ENCODE results near the gene CFAP119.

Gene CFAP119

GRCh38 chr16:30737794-30738648 lies 23.8 kb downstream of the CFAP119 start:
- no peak for DNase-seq

DNA sequence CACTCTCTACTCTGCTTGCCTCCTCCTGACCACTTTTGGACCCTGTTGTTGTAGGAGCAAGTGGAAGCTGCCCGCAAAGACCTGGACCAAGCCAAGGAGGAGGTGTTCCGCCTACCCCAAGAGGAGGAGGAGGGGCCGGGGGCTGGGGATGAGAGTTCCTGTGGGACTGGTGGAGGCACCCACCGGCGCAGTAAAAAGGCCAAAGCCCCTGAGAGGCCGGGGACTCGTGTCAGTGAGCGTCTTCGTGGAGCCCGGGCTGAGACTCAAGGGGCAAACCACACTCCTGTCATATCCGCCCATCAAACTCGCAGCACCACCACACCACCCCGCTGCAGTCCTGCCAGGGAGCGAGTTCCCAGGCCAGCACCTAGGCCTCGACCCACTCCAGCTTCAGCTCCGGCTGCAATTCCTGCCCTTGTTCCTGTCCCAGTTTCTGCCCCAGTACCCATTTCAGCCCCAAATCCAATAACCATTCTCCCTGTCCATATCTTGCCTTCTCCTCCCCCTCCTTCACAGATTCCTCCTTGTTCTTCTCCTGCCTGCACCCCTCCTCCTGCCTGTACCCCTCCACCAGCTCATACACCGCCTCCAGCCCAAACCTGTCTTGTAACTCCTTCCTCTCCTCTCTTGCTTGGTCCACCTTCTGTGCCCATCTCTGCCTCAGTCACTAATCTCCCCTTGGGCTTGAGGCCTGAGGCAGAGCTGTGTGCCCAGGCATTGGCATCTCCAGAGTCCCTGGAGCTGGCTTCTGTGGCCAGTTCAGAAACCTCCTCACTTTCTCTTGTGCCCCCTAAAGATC lies 24.7 kb downstream of the CFAP119 start:
- no peak for DNase-seq

GRCh38 chr16:30731411-30731810 lies 30.5 kb downstream of the CFAP119 start:
- no peak for DNase-seq

DNA sequence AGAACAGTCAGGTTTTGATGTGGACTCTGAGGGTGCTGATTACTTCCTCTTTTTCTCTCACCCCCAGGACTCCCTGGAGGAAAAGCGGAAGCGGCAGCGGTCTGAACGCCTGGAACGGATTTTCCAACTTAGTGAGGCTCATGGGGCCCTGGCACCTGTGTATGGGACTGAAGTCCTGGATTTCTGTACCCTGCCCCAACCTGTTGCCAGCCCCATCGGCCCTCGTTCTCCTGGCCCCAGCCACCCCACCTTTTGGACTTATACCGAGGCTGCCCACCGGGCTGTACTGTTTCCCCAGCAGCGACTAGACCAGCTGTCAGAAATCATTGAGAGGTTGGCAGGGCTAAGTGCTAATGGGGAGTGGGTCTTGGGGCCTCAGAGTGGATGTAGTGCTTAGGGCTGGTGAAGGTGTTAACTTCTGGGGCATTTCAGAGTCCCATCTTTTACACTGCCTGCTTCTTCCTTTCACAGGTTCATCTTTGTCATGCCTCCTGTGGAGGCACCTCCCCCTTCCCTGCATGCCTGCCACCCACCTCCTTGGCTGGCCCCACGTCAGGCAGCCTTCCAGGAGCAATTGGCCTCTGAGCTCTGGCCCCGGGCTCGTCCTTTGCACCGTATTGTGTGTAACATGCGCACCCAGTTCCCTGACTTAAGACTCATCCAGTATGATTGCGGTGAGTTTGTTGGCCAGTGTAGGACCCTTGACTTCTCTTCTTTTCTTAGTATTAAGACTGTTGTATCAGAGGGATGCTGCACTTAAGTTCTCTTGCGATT lies 32.8 kb downstream of the CFAP119 start:
- DNase-seq = no peak

GRCh38 chr16:30728321-30728720 lies 33.5 kb downstream of the CFAP119 start:
- no peak for DNase-seq

GRCh38 chr16:30725418-30725792 lies 36.5 kb downstream of the CFAP119 start:
- DNase-seq = no peak

DNA sequence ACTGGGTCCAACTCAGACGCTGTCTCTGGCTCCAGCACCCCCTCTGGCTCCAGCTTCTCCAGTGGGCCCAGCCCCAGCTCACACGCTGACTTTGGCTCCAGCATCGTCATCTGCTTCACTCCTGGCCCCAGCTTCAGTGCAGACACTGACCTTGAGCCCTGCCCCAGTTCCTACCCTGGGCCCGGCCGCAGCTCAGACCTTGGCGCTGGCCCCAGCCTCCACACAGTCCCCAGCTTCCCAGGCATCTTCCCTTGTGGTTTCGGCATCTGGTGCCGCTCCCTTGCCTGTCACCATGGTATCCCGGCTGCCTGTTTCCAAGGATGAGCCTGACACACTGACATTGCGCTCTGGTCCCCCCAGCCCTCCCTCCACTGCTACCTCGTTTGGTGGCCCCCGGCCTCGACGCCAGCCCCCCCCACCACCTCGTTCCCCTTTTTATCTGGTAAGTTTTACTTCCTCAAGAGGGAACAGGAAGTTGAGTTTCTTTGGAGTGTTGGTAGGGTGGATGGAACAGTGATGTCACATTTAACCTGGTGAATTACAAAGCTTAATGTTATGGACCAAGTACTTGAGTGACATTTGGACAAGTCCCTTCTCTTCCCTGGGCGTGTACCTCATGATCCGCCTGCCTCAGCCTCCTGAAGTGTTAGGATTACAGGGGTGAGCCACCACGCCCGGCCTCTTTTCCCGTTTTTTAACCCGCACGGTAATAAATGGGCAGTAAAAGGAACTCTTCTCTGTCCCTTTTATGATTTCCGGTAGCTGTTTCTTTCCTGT lies 37.0 kb downstream of the CFAP119 start:
- DNase-seq = no peak

GRCh38 chr16:30723725-30724355 lies 38.0 kb downstream of the CFAP119 start:
- DNase-seq = no peak

GRCh38 chr16:30722916-30723315 lies 38.9 kb downstream of the CFAP119 start:
- no peak for DNase-seq

DNA sequence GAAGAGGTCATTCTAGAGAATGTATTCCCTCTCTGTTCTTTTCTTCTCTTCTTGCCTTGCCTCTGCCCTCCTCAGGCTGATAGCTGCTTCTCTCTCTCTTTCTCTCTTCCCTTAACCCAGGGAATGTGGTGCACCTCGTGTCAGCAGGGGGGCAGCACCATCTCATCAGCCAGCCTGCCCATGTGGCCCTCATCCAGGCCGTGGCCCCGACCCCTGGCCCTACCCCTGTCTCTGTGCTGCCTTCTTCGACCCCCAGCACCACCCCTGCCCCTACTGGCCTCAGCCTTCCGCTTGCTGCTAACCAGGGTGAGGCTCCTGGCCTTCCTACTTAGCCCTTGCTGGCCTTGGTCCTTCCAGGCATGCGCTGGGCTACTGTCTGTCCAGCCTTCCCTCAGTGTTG lies 39.4 kb downstream of the CFAP119 start:
- DNase-seq = no peak

DNA sequence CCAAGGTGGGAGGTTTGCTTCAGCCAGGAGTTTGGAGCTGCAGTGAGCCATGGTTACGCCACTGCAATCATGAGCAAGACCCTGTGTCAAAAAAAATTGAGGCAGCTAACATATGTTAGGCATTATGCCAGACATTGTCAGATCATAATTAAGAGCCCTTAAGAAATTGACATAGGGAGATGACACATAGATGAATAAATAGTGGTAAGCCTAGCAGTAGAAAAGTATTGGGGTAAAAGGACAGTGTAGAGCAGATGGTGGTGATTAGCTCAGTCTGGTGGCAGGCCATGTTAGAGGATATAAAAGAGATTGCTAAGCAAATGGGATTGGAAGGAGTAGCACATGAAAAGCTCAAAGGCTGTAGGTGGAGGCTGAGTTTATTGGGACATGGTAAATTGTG lies 40.3 kb downstream of the CFAP119 start:
- DNase-seq = no peak

- DNase-seq = no peak
These were observed 40.7 kb downstream of the CFAP119 start for GRCh38 chr16:30721167-30721566.

DNA sequence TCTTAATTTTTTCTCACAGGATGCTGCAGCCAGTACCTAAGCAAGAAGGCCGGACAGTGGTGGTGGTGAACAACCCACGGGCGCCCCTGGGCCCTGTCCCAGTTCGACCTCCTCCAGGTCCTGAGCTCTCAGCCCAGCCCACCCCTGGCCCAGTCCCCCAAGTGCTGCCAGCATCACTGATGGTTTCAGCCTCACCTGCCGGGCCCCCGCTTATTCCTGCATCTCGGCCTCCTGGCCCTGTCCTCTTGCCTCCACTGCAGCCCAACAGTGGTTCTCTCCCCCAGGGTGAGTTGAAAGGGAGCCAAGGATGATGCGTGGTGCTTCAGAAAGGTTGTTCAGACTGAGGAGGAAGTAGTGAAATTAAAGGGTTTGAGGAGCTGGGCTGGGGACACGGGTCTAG lies 41.2 kb downstream of the CFAP119 start:
- no peak for DNase-seq

DNA sequence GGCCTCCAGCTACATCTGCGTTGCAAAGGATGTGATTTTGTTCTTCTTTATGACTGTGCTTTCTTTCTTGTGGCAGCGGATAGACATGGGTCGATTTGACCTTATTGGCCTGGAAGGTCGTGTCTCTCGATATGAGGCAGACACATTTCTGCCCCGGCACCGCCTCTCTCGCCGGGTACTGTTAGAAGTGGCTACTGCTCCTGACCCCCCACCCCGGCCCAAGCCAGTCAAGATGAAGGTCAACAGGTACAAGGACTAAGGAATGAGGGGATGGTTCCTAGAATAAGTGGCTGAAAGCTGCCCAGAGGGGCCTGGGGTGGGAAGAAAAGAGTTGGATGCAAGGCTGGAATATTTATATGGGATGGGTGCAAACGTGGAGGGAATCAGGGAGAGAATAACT lies 41.8 kb downstream of the CFAP119 start:
- DNase-seq = no peak

DNA sequence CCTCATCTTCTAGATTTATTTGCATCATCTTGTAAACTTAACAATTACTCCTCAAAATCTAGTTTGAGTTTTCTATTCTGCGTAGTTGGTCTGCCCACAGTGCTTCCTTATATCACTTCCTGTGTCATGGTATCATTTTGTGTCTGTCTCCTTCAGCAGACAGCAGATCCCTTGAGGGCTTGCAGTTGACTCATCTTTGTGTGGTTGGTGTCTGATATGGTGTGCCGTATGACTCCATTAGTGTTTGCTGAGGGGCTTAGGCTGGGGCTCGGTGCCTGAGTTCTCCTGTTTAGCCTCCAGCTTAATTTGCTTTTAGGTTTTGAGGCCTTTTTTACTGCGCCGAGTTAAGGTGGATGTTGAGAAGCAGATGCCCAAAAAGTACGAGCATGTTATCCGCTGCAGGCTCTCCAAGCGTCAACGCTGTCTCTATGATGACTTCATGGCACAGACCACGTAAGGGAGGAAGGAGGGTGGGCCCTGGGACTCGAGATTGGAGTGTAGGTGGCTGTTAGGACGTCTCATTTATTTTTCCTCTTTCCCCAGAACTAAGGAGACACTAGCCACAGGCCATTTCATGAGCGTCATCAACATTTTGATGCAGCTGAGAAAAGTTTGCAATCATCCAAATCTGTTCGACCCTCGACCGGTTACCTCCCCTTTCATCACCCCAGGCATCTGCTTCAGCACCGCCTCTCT lies 46.0 kb downstream of the CFAP119 start:
- no peak for DNase-seq

DNA sequence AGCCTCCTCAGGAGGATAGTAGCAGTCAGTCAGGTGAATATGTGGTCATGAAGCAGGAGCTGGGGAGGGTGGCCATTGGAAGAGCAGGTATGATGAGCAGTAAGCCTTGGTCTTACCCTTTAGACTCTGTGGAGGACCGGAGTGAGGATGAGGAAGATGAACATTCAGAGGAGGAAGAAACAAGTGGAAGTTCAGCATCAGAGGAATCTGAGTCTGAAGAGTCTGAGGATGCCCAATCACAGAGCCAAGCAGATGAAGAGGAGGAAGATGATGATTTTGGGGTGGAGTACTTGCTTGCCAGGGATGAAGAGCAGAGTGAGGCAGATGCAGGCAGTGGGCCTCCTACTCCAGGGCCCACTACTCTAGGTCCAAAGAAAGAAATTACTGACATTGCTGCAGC lies 50.1 kb downstream of the CFAP119 start:
- DNase-seq = no peak

DNA sequence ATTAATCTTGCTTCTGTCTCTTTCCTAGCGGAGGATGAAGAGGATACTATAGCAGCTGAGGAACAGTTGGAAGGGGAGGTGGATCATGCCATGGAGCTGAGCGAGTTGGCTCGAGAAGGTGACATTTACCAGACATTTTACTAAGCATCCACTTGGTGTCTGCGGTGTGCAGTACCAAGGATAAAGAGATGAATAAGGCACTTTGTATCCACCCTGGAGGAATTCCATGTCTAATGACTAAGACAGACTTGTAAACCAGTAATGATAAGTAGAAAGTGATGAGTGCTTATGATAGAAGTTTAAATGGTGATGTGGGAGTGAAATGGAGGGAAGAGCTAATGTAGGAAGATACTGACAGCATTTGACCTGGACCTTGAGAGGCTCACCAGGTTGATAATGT lies 50.9 kb downstream of the CFAP119 start:
- no peak for DNase-seq
